GM12878 (cell line): ENCODE measurements around the gene ANKRD44. TPM values are rescaled to one million over a fixed set of nuclear protein-coding genes. Genes with fewer than 3 reads are reported as not detected.

Experiments
- CREM ChIP-seq: IDR thresholded peaks from 2 replicates; pipeline ENCODE4 v1.6.1; 2014; ENCODE audit warnings: antibody characterized with exemption, low read depth
- CTCF ChIP-seq, 3 experiments: IDR thresholded peaks in 2 of 3; conservative IDR thresholded peaks in 1 of 3; 2 replicates each; pipeline ENCODE4 v1.5.1; 2011; ENCODE audit warnings: low read depth in 3 of 3, low read length in 3 of 3, mild to moderate bottlenecking in 3 of 3, control low read depth in 2 of 3, moderate library complexity in 2 of 3, inconsistent platforms in 1 of 3, mixed read lengths in 1 of 3; ENCODE audit not compliant: control insufficient read depth in 2 of 3, insufficient read depth in 1 of 3; ENCODE audit errors: extremely low read depth in 1 of 3
- E2F4 ChIP-seq: IDR thresholded peaks from 2 replicates; pipeline ENCODE4 v1.6.1; 2012; ENCODE audit warnings: low read depth, low read length, improper control_type of control experiment
- FOXK2 ChIP-seq: fragments of 450-650 bp; IDR thresholded peaks from 2 replicates; pipeline ENCODE4 v1.6.1; 2017; ENCODE audit warnings: mild to moderate bottlenecking, moderate library complexity
- FOXM1 ChIP-seq: IDR thresholded peaks from 2 replicates; pipeline ENCODE4 v1.6.1; 2012; ENCODE audit warnings: low read depth, mild to moderate bottlenecking, inconsistent platforms, low read length, moderate library complexity
- HDAC6 ChIP-seq: fragments of 200-600 bp; sonication (generic); IDR thresholded peaks from one replicate; pipeline ENCODE4 v1.8.0; 2017; ENCODE audit warnings: antibody characterized with exemption; ENCODE audit not compliant: unreplicated experiment
- IKZF2 ChIP-seq, 2 experiments: fragments of 450-650 bp; IDR thresholded peaks; 2 replicates each; pipeline ENCODE4 v1.6.1; 2017; ENCODE audit warnings: mild to moderate bottlenecking in 2 of 2, moderate library complexity in 2 of 2
- NR2F1 ChIP-seq: fragments of 450-650 bp; conservative IDR thresholded peaks from 2 replicates; pipeline ENCODE4 v1.6.1; 2017; ENCODE audit warnings: mild to moderate bottlenecking
- RCOR1 ChIP-seq: conservative IDR thresholded peaks from 2 replicates; pipeline ENCODE4 v1.6.1; 2012; ENCODE audit warnings: low read depth, low read length, improper control_type of control experiment
- SPI1 ChIP-seq: IDR thresholded peaks from 2 replicates; pipeline ENCODE4 v1.6.1; 2011; ENCODE audit warnings: low read depth, mild to moderate bottlenecking, low read length, moderate library complexity, borderline replicate concordance; ENCODE audit not compliant: insufficient read depth
- SRF ChIP-seq, 2 experiments: IDR thresholded peaks; 2 replicates each; pipeline ENCODE4 v1.6.1; 2011; ENCODE audit warnings: low read depth in 2 of 2, low read length in 2 of 2, mild to moderate bottlenecking in 1 of 2, moderate library complexity in 1 of 2
- TCF3 ChIP-seq: IDR thresholded peaks from 2 replicates; pipeline ENCODE4 v1.6.1; 2012; ENCODE audit warnings: low read depth, mild to moderate bottlenecking, low read length, borderline replicate concordance; ENCODE audit not compliant: insufficient read depth
- TCF7 ChIP-seq: IDR thresholded peaks from 2 replicates; pipeline ENCODE4 v1.6.1; 2014; ENCODE audit warnings: antibody characterized with exemption, borderline replicate concordance
- YY1 ChIP-seq: IDR thresholded peaks from 2 replicates; pipeline ENCODE4 v1.6.1; 2011; ENCODE audit warnings: low read depth, mild to moderate bottlenecking, low read length
- ZBED1 ChIP-seq: IDR thresholded peaks from 2 replicates; pipeline ENCODE4 v1.6.1; 2016; ENCODE audit warnings: borderline replicate concordance
- ZNF274 ChIP-seq: IDR thresholded peaks from one replicate; pipeline ENCODE4 v1.8.0; 2011; ENCODE audit not compliant: insufficient read length, insufficient read depth
- ZNF592 ChIP-seq: fragments of 450-650 bp; IDR thresholded peaks from 2 replicates; pipeline ENCODE4 v1.6.1; 2017; ENCODE audit warnings: mild to moderate bottlenecking, moderate library complexity
- ZNF622 ChIP-seq: fragments of 450-650 bp; IDR thresholded peaks from 2 replicates; pipeline ENCODE4 v1.6.1; 2017; ENCODE audit warnings: mild to moderate bottlenecking, inconsistent platforms
- polyA plus RNA-seq, 11 experiments: library from polyadenylated mRNA; depleted of rRNA in 4 of 11; unstranded in 6 of 11; stranded (reverse) in 5 of 11; fragments of >200 nt; fragmentation: Nextera tagmentation in 4 of 11; fragmentation: Illumina TruSeq in 1 of 11; extraction: Ambion mirVana in 4 of 11; extraction: Trizol in 1 of 11; gene quantifications; 1 replicate in 1 of 11; 2 replicates in 10 of 11; pipeline versions ENCODE4 v1.2.1 to v1.2.3, GENCODE V29; 2011 to 2016; ENCODE audit warnings: inconsistent platforms in 2 of 11, missing spikeins in 2 of 11, low read depth in 1 of 11
- total RNA-seq, 4 experiments: library from RNA; depleted of rRNA in 3 of 4; stranded (reverse); fragments of >200 nt in 3 of 4; fragmentation: Illumina TruSeq in 1 of 4; extraction: Trizol in 1 of 4; gene quantifications; 2 replicates each; pipeline versions ENCODE4 v1.2.1 to v1.2.3, GENCODE V29; 2013 to 2021

The ANKRD44 gene
- total and polyA plus RNA-seq, 10 of the 15 experiments (the other 5 are each of a cell fraction or from before 2014, with no cell fraction given) = 19.1 to 99.1 (median 59.6) TPM

DNA sequence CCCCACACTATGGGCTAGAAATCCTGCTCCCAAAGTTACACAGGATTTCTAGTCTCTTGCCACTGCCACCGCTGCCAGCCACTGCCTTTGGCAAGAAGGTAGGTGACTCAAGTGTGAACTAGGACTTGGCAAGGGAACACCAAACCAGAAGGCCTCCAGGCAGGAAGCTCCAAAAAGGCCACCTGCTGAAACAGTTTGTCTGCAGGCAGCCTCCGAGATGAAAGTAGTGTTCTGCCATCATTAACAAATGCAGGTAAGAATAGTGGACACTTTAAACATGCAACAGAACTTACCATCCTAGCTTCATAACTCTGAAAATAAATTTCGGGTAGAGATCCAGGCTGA, 3.9 kb downstream of the ANKRD44 start (continued):
- no peak for TF ChIP-seq E2F4
- TF ChIP-seq YY1 = 0 out of 2 replicates have a peak, but pooled peaks have one; percentile 16
- TF ChIP-seq NR2F1 = no peak
- no peak for TF ChIP-seq IKZF2 (IDR thresholded peaks at IDR 0.05)
- no peak for TF ChIP-seq FOXM1
- no peak for TF ChIP-seq ZNF592
- no peak for TF ChIP-seq ZBED1
- no peak for TF ChIP-seq ZNF274
- no peak for TF ChIP-seq TCF7
- no peak for TF ChIP-seq SPI1
- TF ChIP-seq RCOR1 = 0 out of 2 replicates have a peak, but pooled peaks have one; percentile 7
- no peak for TF ChIP-seq SRF (IDR thresholded peaks at IDR 0.05; ENCODE audit: low read depth in 2 of 2, low read length in 2 of 2)
- no peak for TF ChIP-seq ZNF622
- no peak for TF ChIP-seq FOXK2
- no peak for TF ChIP-seq CTCF (IDR thresholded peaks at IDR 0.05 in 2 of 3, conservative IDR thresholded peaks at IDR 0.05 in 1 of 3; ENCODE audit: control insufficient read depth in 2 of 3, extremely low read depth in 1 of 3, insufficient read depth in 1 of 3, low read depth in 3 of 3, low read length in 3 of 3)
- TF ChIP-seq CREM = no peak
- TF ChIP-seq HDAC6 = no peak
- TF ChIP-seq TCF3 = no peak
- TF ChIP-seq, all 136 proteins: peak for 7
